GM19467 (cell line): Measurements from ENCODE around the gene FOXR1.
A peak's percentile ranks its signal among the peaks of the same experiment; 100 is the strongest.

ENCODE experiments used
- ATAC-seq: cut with Tn5 transposase; IDR thresholded peaks from one replicate; pipeline ENCODE4 v1.9.1; 2021; ENCODE audit warnings: mild to moderate bottlenecking, moderate library complexity; ENCODE audit not compliant: unreplicated experiment

Gene FOXR1

GRCh38 chr11:119025541-119025940, 54.0 kb downstream of the FOXR1 start:
- ATAC-seq = no peak

- no peak for ATAC-seq
Observed at GRCh38 chr11:119025978-119026766, 54.6 kb downstream of the FOXR1 start.

GRCh38 chr11:119026970-119027369, 55.4 kb downstream of the FOXR1 start:
- no peak for ATAC-seq

- no peak for ATAC-seq
Observed at GRCh38 chr11:119027561-119028345, 56.2 kb downstream of the FOXR1 start.

- ATAC-seq = no peak
Observed at GRCh38 chr11:119028346-119029068, 56.9 kb downstream of the FOXR1 start.

GRCh38 chr11:119029069-119029339, 57.4 kb downstream of the FOXR1 start:
- no peak for ATAC-seq

GRCh38 chr11:119029340-119030028, 57.9 kb downstream of the FOXR1 start:
- ATAC-seq = no peak

GRCh38 chr11:119030029-119030328, 58.4 kb downstream of the FOXR1 start:
- peak; percentile 14 for ATAC-seq

GRCh38 chr11:119030329-119031047, 58.9 kb downstream of the FOXR1 start, which contains the start of gene SLC37A4:
TSS of gene SLC37A4 (minus strand) at chr11:119030877.
- ATAC-seq = peak; percentile 87
